ENCODE data around the gene KCNC1.

The KCNC1 gene

GRCh38 chr11:17730137-17730536 is 4.4 kb upstream of the KCNC1 start:
- H3K27me3 ChIP-seq (ENCODE audit: control insufficient read depth, insufficient read depth, low read length), result peaks cover 88% of the 10 kb centered on the region
- H3K4me3 ChIP-seq (ENCODE audit: low read depth, low read length), result no peak overlapping the region

GRCh38 chr11:17730608-17731462 is 3.7 kb upstream of the KCNC1 start:
- Histone ChIP-seq H3K9ac (ENCODE audit: low read length) (no peak overlapping the region), H3K4me3 (ENCODE audit: low read depth, low read length) (no peak overlapping the region), H3K36me3 (ENCODE audit: control insufficient read depth, insufficient read depth, low read length) (no peaks in the 10 kb centered on the region), H3K9me3 (ENCODE audit: control insufficient read depth, insufficient read depth, low read depth, low read length) (no peaks in the 10 kb centered on the region), H3K27me3 (ENCODE audit: control insufficient read depth, insufficient read depth, low read length) (peaks cover 88% of the 10 kb centered on the region), H3K4me1 (ENCODE audit: control insufficient read depth, insufficient read depth, low read length) (peaks cover under 1% of the 10 kb centered on the region; the same call in 1 of the 2 replicates), H3K27ac (ENCODE audit: low read depth, low read length) (no peak overlapping the region)

More at GRCh38 chr11:17730137-17730536, 4.4 kb upstream of the KCNC1 start:
- no peaks in the 10 kb centered on the region for H3K4me1 ChIP-seq (ENCODE audit: control insufficient read depth, insufficient read depth, low read length)
- no peaks in the 10 kb centered on the region for H3K9me3 ChIP-seq (ENCODE audit: control insufficient read depth, insufficient read depth, low read depth, low read length)
- H3K36me3 ChIP-seq (ENCODE audit: control insufficient read depth, insufficient read depth, low read length), result no peaks in the 10 kb centered on the region
- H3K27ac ChIP-seq (ENCODE audit: low read depth, low read length), result no peak overlapping the region
- no peak overlapping the region for H3K9ac ChIP-seq (ENCODE audit: low read length)

GRCh38 chr11:17733261-17733660 is 1.3 kb upstream of the KCNC1 start:
- no peak overlapping the region for H3K9ac ChIP-seq (ENCODE audit: low read length)
- H3K4me1 ChIP-seq (ENCODE audit: control insufficient read depth, insufficient read depth, low read length), result peaks cover 4% of the 10 kb centered on the region
- H3K36me3 ChIP-seq (ENCODE audit: control insufficient read depth, insufficient read depth, low read length), result no peaks in the 10 kb centered on the region
- H3K9me3 ChIP-seq (ENCODE audit: control insufficient read depth, insufficient read depth, low read depth, low read length), result no peaks in the 10 kb centered on the region
- no peak overlapping the region for H3K27ac ChIP-seq (ENCODE audit: low read depth, low read length)
- H3K27me3 ChIP-seq (ENCODE audit: control insufficient read depth, insufficient read depth, low read length), result peaks cover 89% of the 10 kb centered on the region
- H3K4me3 ChIP-seq (ENCODE audit: low read depth, low read length), result no peak overlapping the region

- H3K27ac ChIP-seq (ENCODE audit: low read depth, low read length), result no peak overlapping the region
- peaks cover 92% of the 10 kb centered on the region for H3K27me3 ChIP-seq (ENCODE audit: control insufficient read depth, insufficient read depth, low read length)
- no peaks in the 10 kb centered on the region for H3K36me3 ChIP-seq (ENCODE audit: control insufficient read depth, insufficient read depth, low read length)
- no peaks in the 10 kb centered on the region for H3K9me3 ChIP-seq (ENCODE audit: control insufficient read depth, insufficient read depth, low read depth, low read length)
- H3K4me3 ChIP-seq (ENCODE audit: low read depth, low read length), result peak overlapping the region; percentile 52
- H3K4me1 ChIP-seq (ENCODE audit: control insufficient read depth, insufficient read depth, low read length), result peaks cover 10% of the 10 kb centered on the region
- H3K9ac ChIP-seq (ENCODE audit: low read length), result no peak overlapping the region
Measured at GRCh38 chr11:17734986-17735817, 621 bp downstream of the KCNC1 start.

GRCh38 chr11:17735818-17736578 is 1.4 kb downstream of the KCNC1 start:
- H3K9ac ChIP-seq (ENCODE audit: low read length), result no peak overlapping the region
- H3K27ac ChIP-seq (ENCODE audit: low read depth, low read length), result no peak overlapping the region
- no peaks in the 10 kb centered on the region for H3K9me3 ChIP-seq (ENCODE audit: control insufficient read depth, insufficient read depth, low read depth, low read length)
- no peaks in the 10 kb centered on the region for H3K36me3 ChIP-seq (ENCODE audit: control insufficient read depth, insufficient read depth, low read length)
- H3K27me3 ChIP-seq (ENCODE audit: control insufficient read depth, insufficient read depth, low read length), result peaks cover 96% of the 10 kb centered on the region
- peak overlapping the region; percentile 52; the same call in 1 of the 2 replicates for H3K4me3 ChIP-seq (ENCODE audit: low read depth, low read length)
- H3K4me1 ChIP-seq (ENCODE audit: control insufficient read depth, insufficient read depth, low read length), result peaks cover 10% of the 10 kb centered on the region

- Histone ChIP-seq H3K27ac (ENCODE audit: low read depth, low read length) (no peak overlapping the region), H3K4me1 (ENCODE audit: control insufficient read depth, insufficient read depth, low read length) (peaks cover 10% of the 10 kb centered on the region), H3K9me3 (ENCODE audit: control insufficient read depth, insufficient read depth, low read depth, low read length) (no peaks in the 10 kb centered on the region), H3K4me3 (ENCODE audit: low read depth, low read length) (no peak overlapping the region), H3K9ac (ENCODE audit: low read length) (no peak overlapping the region), H3K27me3 (ENCODE audit: control insufficient read depth, insufficient read depth, low read length) (peaks cover 92% of the 10 kb centered on the region), H3K36me3 (ENCODE audit: control insufficient read depth, insufficient read depth, low read length) (no peaks in the 10 kb centered on the region)
Measured at GRCh38 chr11:17736579-17736893, 2.0 kb downstream of the KCNC1 start.

GRCh38 chr11:17736930-17737817 is 2.6 kb downstream of the KCNC1 start:
- H3K27me3 ChIP-seq (ENCODE audit: control insufficient read depth, insufficient read depth, low read length), result peaks cover 86% of the 10 kb centered on the region
- H3K9ac ChIP-seq (ENCODE audit: low read length), result no peak overlapping the region
- no peak overlapping the region for H3K4me3 ChIP-seq (ENCODE audit: low read depth, low read length)
- peaks cover 10% of the 10 kb centered on the region for H3K4me1 ChIP-seq (ENCODE audit: control insufficient read depth, insufficient read depth, low read length)
- no peaks in the 10 kb centered on the region for H3K36me3 ChIP-seq (ENCODE audit: control insufficient read depth, insufficient read depth, low read length)
- H3K27ac ChIP-seq (ENCODE audit: low read depth, low read length), result no peak overlapping the region
- no peaks in the 10 kb centered on the region for H3K9me3 ChIP-seq (ENCODE audit: control insufficient read depth, insufficient read depth, low read depth, low read length)

- H3K9me3 ChIP-seq (ENCODE audit: control insufficient read depth, insufficient read depth, low read depth, low read length), result no peaks in the 10 kb centered on the region
- peaks cover 10% of the 10 kb centered on the region for H3K4me1 ChIP-seq (ENCODE audit: control insufficient read depth, insufficient read depth, low read length)
- no peak overlapping the region for H3K27ac ChIP-seq (ENCODE audit: low read depth, low read length)
- H3K9ac ChIP-seq (ENCODE audit: low read length), result no peak overlapping the region
- no peak overlapping the region for H3K4me3 ChIP-seq (ENCODE audit: low read depth, low read length)
- peaks cover 77% of the 10 kb centered on the region for H3K27me3 ChIP-seq (ENCODE audit: control insufficient read depth, insufficient read depth, low read length)
- no peaks in the 10 kb centered on the region for H3K36me3 ChIP-seq (ENCODE audit: control insufficient read depth, insufficient read depth, low read length)
Measured at GRCh38 chr11:17738151-17738973, 3.8 kb downstream of the KCNC1 start.

- Histone ChIP-seq H3K27me3 (ENCODE audit: control insufficient read depth, insufficient read depth, low read length) (peaks cover 74% of the 10 kb centered on the region), H3K27ac (ENCODE audit: low read depth, low read length) (no peak overlapping the region), H3K9ac (ENCODE audit: low read length) (no peak overlapping the region), H3K4me3 (ENCODE audit: low read depth, low read length) (no peak overlapping the region), H3K4me1 (ENCODE audit: control insufficient read depth, insufficient read depth, low read length) (peaks cover 10% of the 10 kb centered on the region), H3K36me3 (ENCODE audit: control insufficient read depth, insufficient read depth, low read length) (no peaks in the 10 kb centered on the region), H3K9me3 (ENCODE audit: control insufficient read depth, insufficient read depth, low read depth, low read length) (no peaks in the 10 kb centered on the region)
Measured at GRCh38 chr11:17739945-17740338, 5.4 kb downstream of the KCNC1 start.
